ENCODE measurements around the gene ATP6AP2. TPM values are rescaled to one million over a fixed set of nuclear protein-coding genes. Genes with fewer than 3 reads are reported as not detected.

ATP6AP2 gene, protein sequence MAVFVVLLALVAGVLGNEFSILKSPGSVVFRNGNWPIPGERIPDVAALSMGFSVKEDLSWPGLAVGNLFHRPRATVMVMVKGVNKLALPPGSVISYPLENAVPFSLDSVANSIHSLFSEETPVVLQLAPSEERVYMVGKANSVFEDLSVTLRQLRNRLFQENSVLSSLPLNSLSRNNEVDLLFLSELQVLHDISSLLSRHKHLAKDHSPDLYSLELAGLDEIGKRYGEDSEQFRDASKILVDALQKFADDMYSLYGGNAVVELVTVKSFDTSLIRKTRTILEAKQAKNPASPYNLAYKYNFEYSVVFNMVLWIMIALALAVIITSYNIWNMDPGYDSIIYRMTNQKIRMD
- total RNA-seq: 100 to 1,000 TPM; 129 to 135 TPM
- 100 to 1,000 TPM; 118 to 145 (median 126) TPM for polyA plus RNA-seq (ENCODE audit: insufficient read length in 6 of 6)
- long read RNA-seq, donor 1, transcript ATP6AP2-212 (1 exons, 544 nt): minor isoform, 7 of 74 reads
- long read RNA-seq, donor 1, transcript ATP6AP2-217 (9 exons, 2,337 nt): major isoform, 35 of 74 reads
- long read RNA-seq, donor 1, partial matches to known transcripts: 25 of 74 reads
- long read RNA-seq, donor 1, other reads (novel, unspliced or antisense): 0 of 74 reads
- long read RNA-seq, donor 2, transcript ATP6AP2-217 (9 exons, 2,337 nt): major isoform, 30 of 56 reads
- long read RNA-seq, donor 2, partial matches to known transcripts: 14 of 56 reads
- long read RNA-seq, donor 2, other reads (novel, unspliced or antisense): 0 of 56 reads
- long read RNA-seq, donor 3, transcript ATP6AP2-217 (9 exons, 2,337 nt): major isoform, 41 of 52 reads
- long read RNA-seq, donor 3, partial matches to known transcripts: 7 of 52 reads
- long read RNA-seq, donor 3, other reads (novel, unspliced or antisense): 0 of 52 reads
- long read RNA-seq, donor 4, transcript ATP6AP2-217 (9 exons, 2,337 nt): major isoform, 46 of 56 reads
- long read RNA-seq, donor 4, partial matches to known transcripts: 3 of 56 reads
- long read RNA-seq, donor 4, other reads (novel, unspliced or antisense): 4 of 56 reads
- long read RNA-seq, donor 5, transcript ATP6AP2-217 (9 exons, 2,337 nt): major isoform, 33 of 53 reads
- long read RNA-seq, donor 5, partial matches to known transcripts: 15 of 53 reads
- long read RNA-seq, donor 5, other reads (novel, unspliced or antisense): 0 of 53 reads
- long read RNA-seq, donor 6, transcript ATP6AP2-217 (9 exons, 2,337 nt): major isoform, 54 of 63 reads
- long read RNA-seq, donor 6, partial matches to known transcripts: 7 of 63 reads
- long read RNA-seq, donor 6, other reads (novel, unspliced or antisense): 0 of 63 reads
- long read RNA-seq, donor 7, transcript ATP6AP2-217 (9 exons, 2,337 nt): major isoform, 40 of 52 reads
- long read RNA-seq, donor 7, partial matches to known transcripts: 5 of 52 reads
- long read RNA-seq, donor 7, other reads (novel, unspliced or antisense): 0 of 52 reads
- long read RNA-seq, donor 8, transcript ATP6AP2-217 (9 exons, 2,337 nt): major isoform, 40 of 57 reads
- long read RNA-seq, donor 8, partial matches to known transcripts: 12 of 57 reads
- long read RNA-seq, donor 8, other reads (novel, unspliced or antisense): 0 of 57 reads
- long read RNA-seq, donor 9, partial matches to known transcripts: 0 of 1 reads
- long read RNA-seq, donor 9, other reads (novel, unspliced or antisense): 0 of 1 reads
- long read RNA-seq, donor 10, transcript ATP6AP2-217 (9 exons, 2,337 nt): major isoform, 41 of 49 reads
- long read RNA-seq, donor 10, partial matches to known transcripts: 1 of 49 reads
- long read RNA-seq, donor 10, other reads (novel, unspliced or antisense): 4 of 49 reads
- long read RNA-seq, donor 11, transcript ATP6AP2-212 (1 exons, 544 nt): minor isoform, 5 of 114 reads
- long read RNA-seq, donor 11, transcript ATP6AP2-217 (9 exons, 2,337 nt): major isoform, 69 of 114 reads
- long read RNA-seq, donor 11, partial matches to known transcripts: 26 of 114 reads
- long read RNA-seq, donor 11, other reads (novel, unspliced or antisense): 0 of 114 reads
- long read RNA-seq, donor 12, transcript ATP6AP2-217 (9 exons, 2,337 nt): major isoform, 32 of 44 reads
- long read RNA-seq, donor 12, partial matches to known transcripts: 6 of 44 reads
- long read RNA-seq, donor 12, other reads (novel, unspliced or antisense): 0 of 44 reads

DNA sequence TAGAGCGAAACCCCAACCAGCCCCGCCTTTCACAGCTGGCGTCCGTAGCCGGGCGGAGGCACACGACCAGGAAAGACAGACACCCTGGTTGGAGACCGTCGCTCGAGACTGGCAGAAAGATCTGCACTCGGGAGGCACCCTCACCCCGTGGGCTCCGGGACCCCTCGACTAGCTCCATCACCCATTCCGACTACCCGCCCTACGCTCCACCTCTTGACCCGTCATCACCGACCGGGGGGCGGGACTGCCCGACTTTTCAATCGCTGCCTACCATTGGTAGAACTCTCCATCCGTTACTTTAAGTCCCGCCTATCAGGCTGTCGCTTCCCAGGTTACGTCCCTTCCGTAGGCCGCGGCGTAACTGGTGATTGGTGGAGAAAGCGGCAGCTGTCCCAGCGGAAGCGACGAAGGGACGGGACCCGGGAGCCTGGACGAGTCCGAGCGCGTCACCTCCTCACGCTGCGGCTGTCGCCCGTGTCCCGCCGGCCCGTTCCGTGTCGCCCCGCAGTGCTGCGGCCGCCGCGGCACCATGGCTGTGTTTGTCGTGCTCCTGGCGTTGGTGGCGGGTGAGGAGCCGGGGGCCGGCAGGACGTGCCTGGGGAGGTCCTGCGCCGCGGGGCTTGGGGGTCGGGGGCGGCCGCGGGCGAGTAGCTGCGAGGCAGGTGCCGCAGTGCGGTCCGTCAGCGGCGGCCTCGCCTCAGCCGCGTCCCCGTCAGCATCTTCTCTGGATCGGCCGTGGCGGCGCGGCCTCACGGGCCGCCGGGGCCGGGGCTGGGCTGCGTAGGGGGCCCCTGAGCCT is at the start of gene ATP6AP2:
Gene ATP6AP2, plus strand, starts transcription at position 434 of the 799 bp plus-strand sequence. Its CDS starts 96 bp downstream, at position 530.
- intact Hi-C loops (cut with DNase I): no loop called here
- no peaks in the 10 kb centered on the region for H3K9me3 ChIP-seq
- H3K4me1 ChIP-seq: peaks cover 0 to 24% of the 10 kb centered on the region in 2 donors
- H3K36me3 ChIP-seq: no peaks in the 10 kb centered on the region
- ATAC-seq (peak; percentile 98), DNase-seq (peak; percentile 87 to 95 (median 94))
- TF ChIP-seq, protein P1, sequence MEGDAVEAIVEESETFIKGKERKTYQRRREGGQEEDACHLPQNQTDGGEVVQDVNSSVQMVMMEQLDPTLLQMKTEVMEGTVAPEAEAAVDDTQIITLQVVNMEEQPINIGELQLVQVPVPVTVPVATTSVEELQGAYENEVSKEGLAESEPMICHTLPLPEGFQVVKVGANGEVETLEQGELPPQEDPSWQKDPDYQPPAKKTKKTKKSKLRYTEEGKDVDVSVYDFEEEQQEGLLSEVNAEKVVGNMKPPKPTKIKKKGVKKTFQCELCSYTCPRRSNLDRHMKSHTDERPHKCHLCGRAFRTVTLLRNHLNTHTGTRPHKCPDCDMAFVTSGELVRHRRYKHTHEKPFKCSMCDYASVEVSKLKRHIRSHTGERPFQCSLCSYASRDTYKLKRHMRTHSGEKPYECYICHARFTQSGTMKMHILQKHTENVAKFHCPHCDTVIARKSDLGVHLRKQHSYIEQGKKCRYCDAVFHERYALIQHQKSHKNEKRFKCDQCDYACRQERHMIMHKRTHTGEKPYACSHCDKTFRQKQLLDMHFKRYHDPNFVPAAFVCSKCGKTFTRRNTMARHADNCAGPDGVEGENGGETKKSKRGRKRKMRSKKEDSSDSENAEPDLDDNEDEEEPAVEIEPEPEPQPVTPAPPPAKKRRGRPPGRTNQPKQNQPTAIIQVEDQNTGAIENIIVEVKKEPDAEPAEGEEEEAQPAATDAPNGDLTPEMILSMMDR (IDR thresholded peaks at IDR 0.05): no peak
- H3K27ac ChIP-seq: peak within 1 kb of the TSS; percentile 81 to 93
- peak within 1 kb of the TSS; percentile 51 to 64 for H3K4me3 ChIP-seq
- H3K27me3 ChIP-seq: peaks cover 0 to 13% of the 10 kb centered on the region in 2 donors

DNA sequence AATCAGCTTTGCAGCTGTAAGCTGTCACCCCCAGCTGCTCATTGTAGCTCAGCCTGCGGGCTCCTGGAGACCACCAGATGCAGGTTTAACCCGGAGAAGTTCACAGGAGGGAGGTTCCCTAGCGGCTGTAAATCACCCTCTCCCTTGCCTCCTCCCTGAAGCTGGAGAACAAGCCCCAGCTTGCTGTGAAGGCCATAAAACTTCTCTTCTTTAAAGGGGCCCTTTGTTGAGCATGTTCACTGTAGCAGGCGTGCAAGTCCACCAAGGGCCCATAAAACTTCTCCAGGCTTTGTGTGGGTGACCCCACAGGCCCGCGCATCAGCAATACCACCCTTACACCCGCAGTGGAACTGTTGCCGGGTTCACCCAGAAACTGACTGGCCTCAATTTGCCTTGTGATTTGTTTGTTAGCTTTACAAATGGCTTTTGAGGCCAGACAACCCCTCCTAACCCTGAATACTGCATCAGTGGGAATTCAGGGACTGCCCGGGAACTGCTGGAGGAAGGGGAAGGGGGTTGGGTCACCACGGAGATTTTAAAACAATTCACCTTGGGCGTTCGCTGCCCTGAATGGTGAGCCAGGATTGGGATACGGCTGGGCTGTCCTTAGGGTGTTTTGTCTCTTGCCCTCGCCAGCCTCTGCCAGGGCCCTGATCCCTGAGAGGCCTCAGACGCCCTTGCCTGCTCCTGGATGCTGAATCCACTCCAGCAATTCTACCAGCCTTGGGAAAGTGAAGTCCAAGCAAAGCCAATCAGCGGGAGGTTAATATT is 49.5 kb upstream of the ATP6AP2 start:
- Histone ChIP-seq H3K4me1 (no peaks in the 10 kb centered on the region), H3K4me3 (no peak overlapping the region), H3K9me3 (no peaks in the 10 kb centered on the region), H3K27me3 (peaks cover 0 to 12% of the 10 kb centered on the region in 2 donors), H3K27ac (no peak overlapping the region), H3K36me3 (no peaks in the 10 kb centered on the region)
- ATAC-seq (no peak), DNase-seq (no peak)
- TF ChIP-seq, protein P1 (IDR thresholded peaks at IDR 0.05): no peak
- intact Hi-C loops (cut with DNase I): no loop called here

DNA sequence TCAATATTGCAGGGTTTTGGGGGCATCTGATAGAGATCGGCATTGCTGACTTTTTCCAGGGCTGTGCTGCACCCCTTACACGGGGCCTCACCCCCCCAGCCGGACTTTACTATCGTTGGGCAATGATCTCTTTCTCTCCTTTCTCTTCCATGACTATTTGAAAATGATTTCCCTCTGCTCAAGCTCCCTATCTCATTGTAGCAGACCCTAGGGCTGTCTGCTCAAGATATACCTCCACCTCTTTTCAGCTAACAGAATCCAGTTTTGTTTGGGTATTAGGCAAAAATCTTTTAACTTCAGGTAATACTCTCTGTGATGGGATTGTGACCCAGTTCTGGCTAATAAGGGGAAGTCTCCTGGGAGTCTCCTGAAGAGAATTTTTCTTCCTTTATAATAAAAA is 43.5 kb upstream of the ATP6AP2 start:
- ATAC-seq (no peak), DNase-seq (no peak)
- no peaks in the 10 kb centered on the region for H3K36me3 ChIP-seq
- no peak overlapping the region for H3K4me3 ChIP-seq
- no peak overlapping the region for H3K27ac ChIP-seq
- TF ChIP-seq, protein P1 (IDR thresholded peaks at IDR 0.05): no peak
- peaks cover 0 to 10% of the 10 kb centered on the region in 2 donors for H3K27me3 ChIP-seq
- no peaks in the 10 kb centered on the region for H3K9me3 ChIP-seq
- intact Hi-C loops (cut with DNase I): no loop called here
- H3K4me1 ChIP-seq: no peaks in the 10 kb centered on the region
